Thoracic aorta (tissue), 2 donors: ENCODE data around the gene EML6. TPM values are rescaled to one million over a fixed set of nuclear protein-coding genes. Genes with fewer than 3 reads are reported as not detected.

ENCODE experiments used
- ATAC-seq: fragments of 150-250 bp; one replicate; pipeline ENCODE4 v1.8.0; 2017; ENCODE audit warnings: low read depth; ENCODE audit not compliant: insufficient number of reproducible peaks, low FRiP score
- DNase-seq: peaks from one replicate; pipeline ENCODE4 v3.0.0-alpha.2; 2020; ENCODE audit warnings: low spot score
- H3K27ac ChIP-seq, 2 donors: fragments of 200-600 bp; sonication (generic); 1 replicate in 1 of 2; 2 replicates in 1 of 2; pipeline ENCODE4 v1.5.1; 2016; ENCODE audit warnings: mild to moderate bottlenecking in 2 of 2, moderate library complexity in 2 of 2
- H3K27me3 ChIP-seq: fragments of 200-600 bp; sonication (generic); replicated peaks from 2 replicates; pipeline ENCODE4 v1.6.0; 2016; ENCODE audit warnings: mild to moderate bottlenecking; ENCODE audit not compliant: insufficient read depth
- H3K36me3 ChIP-seq: fragments of 200-600 bp; sonication (generic); one replicate; pipeline ENCODE4 v1.5.1; 2016
- H3K4me1 ChIP-seq, 2 donors: fragments of 200-600 bp; sonication (generic); 1 replicate in 1 of 2; 2 replicates in 1 of 2; pipeline versions ENCODE4 v1.5.1 to v1.6.0; 2016; ENCODE audit warnings: low read depth in 2 of 2, mild to moderate bottlenecking in 1 of 2; ENCODE audit not compliant: control insufficient read depth in 1 of 2
- H3K4me3 ChIP-seq: fragments of 200-600 bp; sonication (generic); 2 replicates; pipeline ENCODE4 v1.5.1; 2016; ENCODE audit warnings: mild to moderate bottlenecking
- H3K9me3 ChIP-seq: fragments of 200-600 bp; sonication (generic); 2 replicates; pipeline ENCODE4 v1.5.1; 2016
- CTCF ChIP-seq: fragments of 200-600 bp; sonication (generic); IDR thresholded peaks from one replicate; pipeline ENCODE4 v1.5.1; 2019; ENCODE audit warnings: antibody characterized with exemption
- total RNA-seq, 2 donors: library from RNA; depleted of rRNA; stranded (reverse); fragments of >200 nt; gene quantifications; one replicate each; pipeline versions ENCODE4 v1.1.0 to v1.2.3, GENCODE V29; 2016

The EML6 gene
- total RNA-seq, 2 donors from 2014 or later = 0.81 to 0.92 TPM

GRCh38 chr2:54716375-54716774 lies 7.1 kb upstream of the EML6 start:
- no peak overlapping the region for H3K4me3 ChIP-seq
- DNase-seq (no peak), ATAC-seq (no peak)
- H3K4me1 ChIP-seq = no peaks in the 10 kb centered on the region
- H3K27me3 ChIP-seq = no peaks in the 10 kb centered on the region
- TF ChIP-seq CTCF = no peak
- no peaks in the 10 kb centered on the region for H3K9me3 ChIP-seq
- no peaks in the 10 kb centered on the region for H3K36me3 ChIP-seq
- H3K27ac ChIP-seq = no peak overlapping the region

DNA sequence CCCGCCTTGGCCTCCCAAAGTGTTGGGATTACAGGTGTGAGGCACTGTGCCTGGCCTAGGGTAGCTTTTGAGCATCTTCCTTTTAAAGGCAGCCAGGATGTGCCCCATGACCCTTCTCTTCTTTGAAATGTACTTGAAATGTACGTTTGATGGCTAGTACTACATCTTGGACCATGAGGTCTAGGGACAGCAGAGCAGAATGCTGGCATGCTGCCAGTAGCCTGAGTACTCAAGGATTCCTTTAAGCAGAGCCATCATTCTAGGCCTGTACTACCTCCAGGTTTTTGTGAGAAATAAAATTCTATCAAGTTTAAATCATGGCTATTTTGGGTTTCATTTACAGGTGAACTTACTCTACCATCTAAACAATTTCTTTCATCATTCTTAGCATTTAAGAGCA lies 2.9 kb upstream of the EML6 start:
- Histone ChIP-seq H3K27me3 (no peaks in the 10 kb centered on the region), H3K9me3 (no peaks in the 10 kb centered on the region), H3K4me1 (peaks cover 0 to 12% of the 10 kb centered on the region in 2 donors), H3K36me3 (no peaks in the 10 kb centered on the region), H3K27ac (no peak overlapping the region), H3K4me3 (no peak overlapping the region)
- DNase-seq (no peak), ATAC-seq (no peak)
- no peak for TF ChIP-seq CTCF

GRCh38 chr2:54722641-54723040 lies 821 bp upstream of the EML6 start:
- peak; percentile 41 for ATAC-seq
- TF ChIP-seq CTCF = no peak
- H3K27ac ChIP-seq = peak overlapping the region; percentile 60 to 68
- DNase-seq = no peak
- H3K27me3 ChIP-seq = no peaks in the 10 kb centered on the region
- H3K4me1 ChIP-seq = peaks cover 0 to 12% of the 10 kb centered on the region in 2 donors
- H3K4me3 ChIP-seq = peak overlapping the region; percentile 79
- H3K36me3 ChIP-seq = no peaks in the 10 kb centered on the region
- no peaks in the 10 kb centered on the region for H3K9me3 ChIP-seq

DNA sequence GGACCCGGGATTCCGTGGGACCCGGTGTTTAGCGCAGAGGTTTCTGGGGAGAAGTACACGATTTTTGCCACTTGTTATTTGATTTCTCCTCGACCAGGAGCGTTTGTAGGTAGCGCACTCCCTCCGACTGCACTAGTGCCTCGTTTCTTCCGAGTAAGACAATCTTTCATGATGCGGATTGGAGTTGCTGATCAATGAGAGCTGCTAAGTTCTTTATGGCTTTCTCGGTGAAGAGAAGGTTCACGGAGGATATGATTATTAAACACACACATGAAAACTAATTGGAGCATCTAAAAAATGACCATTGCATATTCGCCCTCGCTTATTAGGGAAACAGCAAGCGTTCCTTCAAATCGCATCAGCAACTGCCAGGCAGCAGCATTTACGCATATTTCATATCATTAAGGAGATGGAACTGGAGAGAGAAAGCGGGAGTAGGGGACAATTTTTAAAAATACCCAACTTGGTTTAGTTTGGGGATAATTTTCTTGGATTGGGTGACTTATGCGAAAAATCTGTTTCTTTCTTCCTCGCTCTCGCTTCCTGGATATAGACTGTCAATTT lies 616 bp downstream of the EML6 start:
- no peaks in the 10 kb centered on the region for H3K27me3 ChIP-seq
- peaks cover 0 to 12% of the 10 kb centered on the region in 2 donors for H3K4me1 ChIP-seq
- H3K27ac ChIP-seq = peak overlapping the region; percentile 23 to 60
- no peaks in the 10 kb centered on the region for H3K36me3 ChIP-seq
- H3K4me3 ChIP-seq = peak overlapping the region; percentile 79
- DNase-seq (no peak), ATAC-seq (no peak)
- TF ChIP-seq CTCF = peak; percentile 5
- H3K9me3 ChIP-seq = no peaks in the 10 kb centered on the region

DNA sequence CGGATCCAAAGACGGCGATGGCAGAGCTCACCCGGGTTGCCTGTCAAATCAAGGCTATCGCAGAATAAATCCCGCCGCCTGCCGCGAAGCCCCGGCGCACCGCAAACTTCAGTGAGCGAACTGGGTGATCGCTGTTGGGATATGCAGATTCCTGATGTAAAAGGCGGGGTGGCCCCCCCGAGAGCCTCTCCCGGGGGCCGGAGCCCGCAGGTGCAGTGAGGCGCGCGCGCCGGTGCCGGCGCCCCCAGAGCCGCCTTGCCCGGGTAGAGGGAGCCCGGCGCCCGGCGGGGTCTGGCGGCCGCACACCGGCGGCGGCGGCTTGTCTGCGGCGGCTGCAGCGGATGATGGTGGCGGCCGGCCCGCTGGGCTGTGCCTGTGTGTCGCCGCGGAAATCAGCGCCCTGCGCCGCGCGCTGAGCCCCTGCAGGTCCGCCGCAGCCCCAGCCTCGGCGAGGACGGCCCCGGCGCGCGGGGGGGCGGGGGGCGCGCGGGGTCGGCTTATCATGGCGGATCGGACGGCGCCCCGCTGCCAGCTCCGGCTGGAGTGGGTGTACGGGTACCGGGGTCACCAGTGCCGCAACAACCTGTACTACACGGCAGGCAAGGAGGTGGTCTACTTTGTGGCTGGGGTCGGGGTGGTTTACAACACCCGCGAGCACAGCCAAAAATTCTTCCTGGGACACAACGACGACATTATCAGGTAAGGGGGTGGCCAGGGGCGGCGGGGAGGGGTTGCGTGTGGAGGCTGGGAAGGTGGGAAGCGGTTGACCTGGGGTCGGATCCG lies 1.3 kb downstream of the EML6 start:
- TF ChIP-seq CTCF = no peak
- Histone ChIP-seq H3K27ac (no peak overlapping the region), H3K27me3 (no peaks in the 10 kb centered on the region), H3K36me3 (no peaks in the 10 kb centered on the region), H3K4me1 (peaks cover 0 to 12% of the 10 kb centered on the region in 2 donors), H3K4me3 (peak overlapping the region; percentile 79), H3K9me3 (no peaks in the 10 kb centered on the region)
- DNase-seq (no peak), ATAC-seq (no peak)
